ENCODE results near the gene RALGAPA1. TPM values are rescaled to one million over a fixed set of nuclear protein-coding genes. Genes with fewer than 3 reads are reported as not detected.

RALGAPA1 gene
- total and polyA plus RNA-seq, 2 donors (not counting 1 experiment from before 2014, with no cell fraction given) = 17.3 to 94.0 TPM

DNA sequence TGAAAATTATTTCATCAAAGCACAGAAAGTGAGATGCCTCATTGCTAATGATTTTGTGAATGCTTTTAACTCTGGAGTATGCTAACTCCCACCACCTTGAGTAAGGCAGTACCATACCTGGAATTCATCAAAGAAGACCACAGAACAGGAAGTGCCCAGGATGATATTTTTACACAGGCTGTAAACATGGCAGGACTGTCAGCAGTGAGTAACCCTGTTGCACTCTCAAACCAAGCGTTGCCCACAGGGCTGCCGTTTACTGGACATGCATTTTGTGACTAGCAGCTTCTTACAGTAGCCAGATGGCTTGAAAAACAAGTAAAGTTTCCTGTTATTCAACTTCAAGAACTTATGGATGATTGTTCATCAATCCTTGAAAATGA, 42.4 kb downstream of the RALGAPA1 start:
- Histone ChIP-seq H3K4me1 (ENCODE audit: control insufficient read depth in 2 of 2, insufficient read depth in 2 of 2, low read length in 2 of 2) (no peaks in the 10 kb centered on the region), H3K27me3 (replicated peaks in 1 of 4; ENCODE audit: control extremely low read depth in 1 of 4, control insufficient read depth in 3 of 4, insufficient read depth in 4 of 4, low read length in 3 of 4) (no peaks in the 10 kb centered on the region), H4K20me1 (ENCODE audit: control insufficient read depth, insufficient read depth, low read length, poor library complexity, severe bottlenecking) (no peaks in the 10 kb centered on the region), H3K79me2 (ENCODE audit: control insufficient read depth, insufficient read depth, low read length) (no peaks in the 10 kb centered on the region), H3K9ac (ENCODE audit: low read length) (no peak overlapping the region), H3K4me2 (replicated peaks; ENCODE audit: low read depth, low read length, poor library complexity, severe bottlenecking) (no peak overlapping the region), H3K4me3 (ENCODE audit: control extremely low read depth in 1 of 5, extremely low read depth in 1 of 5, insufficient read depth in 1 of 5, low read depth in 2 of 5, low read length in 4 of 5) (no peak overlapping the region), H3K27ac (ENCODE audit: low read length in 2 of 2) (no peak overlapping the region), H3K9me3 (ENCODE audit: control extremely low read depth in 1 of 3, control insufficient read depth in 2 of 3, insufficient read depth in 1 of 3, low read length in 2 of 3) (no peaks in the 10 kb centered on the region), H2AFZ (ENCODE audit: insufficient read depth, low read depth, low read length, poor library complexity, severe bottlenecking) (no peak overlapping the region), H3K36me3 (replicated peaks in 1 of 2; ENCODE audit: control extremely low read depth in 1 of 2, control insufficient read depth in 1 of 2, extremely low read depth in 1 of 2, insufficient read depth in 2 of 2, low read length in 1 of 2) (peaks cover 1 to 7% of the 10 kb centered on the region in 2 experiments)
- H3K4me1 Mint-ChIP-seq = no peaks in the 10 kb centered on the region
- no peak overlapping the region for H3K27ac Mint-ChIP-seq
- TF ChIP-seq, protein P1, sequence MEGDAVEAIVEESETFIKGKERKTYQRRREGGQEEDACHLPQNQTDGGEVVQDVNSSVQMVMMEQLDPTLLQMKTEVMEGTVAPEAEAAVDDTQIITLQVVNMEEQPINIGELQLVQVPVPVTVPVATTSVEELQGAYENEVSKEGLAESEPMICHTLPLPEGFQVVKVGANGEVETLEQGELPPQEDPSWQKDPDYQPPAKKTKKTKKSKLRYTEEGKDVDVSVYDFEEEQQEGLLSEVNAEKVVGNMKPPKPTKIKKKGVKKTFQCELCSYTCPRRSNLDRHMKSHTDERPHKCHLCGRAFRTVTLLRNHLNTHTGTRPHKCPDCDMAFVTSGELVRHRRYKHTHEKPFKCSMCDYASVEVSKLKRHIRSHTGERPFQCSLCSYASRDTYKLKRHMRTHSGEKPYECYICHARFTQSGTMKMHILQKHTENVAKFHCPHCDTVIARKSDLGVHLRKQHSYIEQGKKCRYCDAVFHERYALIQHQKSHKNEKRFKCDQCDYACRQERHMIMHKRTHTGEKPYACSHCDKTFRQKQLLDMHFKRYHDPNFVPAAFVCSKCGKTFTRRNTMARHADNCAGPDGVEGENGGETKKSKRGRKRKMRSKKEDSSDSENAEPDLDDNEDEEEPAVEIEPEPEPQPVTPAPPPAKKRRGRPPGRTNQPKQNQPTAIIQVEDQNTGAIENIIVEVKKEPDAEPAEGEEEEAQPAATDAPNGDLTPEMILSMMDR (IDR thresholded peaks at IDR 0.05) = no peak
- TF ChIP-seq EZH2 (IDR thresholded peaks at IDR 0.05; ENCODE audit: borderline replicate concordance, insufficient read depth, low read depth, low read length, poor library complexity, severe bottlenecking) = no peak
- intact Hi-C loops (cut with micrococcal nuclease) = no loop called here
- no peaks in the 10 kb centered on the region for H3K9me3 Mint-ChIP-seq (ENCODE audit: insufficient read depth)
- no peak overlapping the region for H3K4me3 Mint-ChIP-seq
- CTCF ChIA-PET = no interaction called here
- ATAC-seq (ENCODE audit: low read depth) = no peak
- no peaks in the 10 kb centered on the region for H3K27me3 Mint-ChIP-seq
- WGBS (ENCODE audit: insufficient coverage) = 70% methylated on average over 2 of the region's 2 CpGs
- no peak for DNase-seq
- POLR2A ChIA-PET = no interaction called here

DNA sequence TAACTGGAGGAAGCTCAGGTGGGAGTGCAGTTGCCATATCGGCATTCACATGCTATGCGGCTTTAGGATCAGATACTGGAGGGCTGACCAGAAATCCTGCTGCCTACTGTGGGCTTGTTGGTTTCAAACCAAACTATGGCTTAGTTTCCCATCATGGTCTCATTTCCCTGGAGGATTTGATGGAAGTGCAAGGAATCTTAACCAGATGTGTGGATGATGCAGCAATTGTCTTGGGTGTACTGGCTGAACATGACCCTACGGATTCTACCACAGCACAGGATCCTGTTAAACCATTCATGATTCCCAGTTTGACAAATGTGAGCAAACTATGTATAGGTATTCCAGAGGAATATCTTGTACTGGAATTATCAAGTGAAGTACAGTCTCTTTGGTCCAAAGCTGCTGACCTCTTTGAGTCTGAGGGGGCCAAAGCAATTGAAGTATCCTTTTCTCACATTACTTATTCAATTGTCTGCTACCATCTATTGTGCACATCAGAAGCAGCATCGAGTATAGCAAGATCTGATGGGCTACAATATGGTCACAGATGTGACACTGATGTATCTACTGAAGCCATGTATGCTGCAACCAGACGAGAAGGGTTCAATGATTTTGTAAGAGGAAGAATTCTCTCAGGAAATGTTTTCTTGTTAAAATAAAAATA, 42.9 kb downstream of the RALGAPA1 start:
- no peaks in the 10 kb centered on the region for H3K4me1 ChIP-seq (ENCODE audit: control insufficient read depth in 2 of 2, insufficient read depth in 2 of 2, low read length in 2 of 2)
- no peak overlapping the region for H3K4me3 Mint-ChIP-seq
- no peak overlapping the region for H3K27ac Mint-ChIP-seq
- H4K20me1 ChIP-seq (ENCODE audit: control insufficient read depth, insufficient read depth, low read length, poor library complexity, severe bottlenecking) = no peaks in the 10 kb centered on the region
- POLR2A ChIA-PET = no interaction called here
- TF ChIP-seq, protein P1 (IDR thresholded peaks at IDR 0.05) = no peak
- H3K27ac ChIP-seq (ENCODE audit: low read length in 2 of 2) = no peak overlapping the region
- 100% methylated on average over 3 of the region's 5 CpGs for WGBS (ENCODE audit: insufficient coverage)
- CTCF ChIA-PET = no interaction called here
- no peak overlapping the region for H3K9ac ChIP-seq (ENCODE audit: low read length)
- H3K27me3 ChIP-seq (replicated peaks in 1 of 4; ENCODE audit: control extremely low read depth in 1 of 4, control insufficient read depth in 3 of 4, insufficient read depth in 4 of 4, low read length in 3 of 4) = no peaks in the 10 kb centered on the region
- H3K36me3 ChIP-seq (replicated peaks in 1 of 2; ENCODE audit: control extremely low read depth in 1 of 2, control insufficient read depth in 1 of 2, extremely low read depth in 1 of 2, insufficient read depth in 2 of 2, low read length in 1 of 2) = peaks cover 1 to 8% of the 10 kb centered on the region in 2 experiments
- no peaks in the 10 kb centered on the region for H3K9me3 Mint-ChIP-seq (ENCODE audit: insufficient read depth)
- ATAC-seq (ENCODE audit: low read depth) (no peak), DNase-seq (no peak)
- H3K79me2 ChIP-seq (ENCODE audit: control insufficient read depth, insufficient read depth, low read length) = no peaks in the 10 kb centered on the region
- intact Hi-C loops (cut with micrococcal nuclease) = no loop called here
- no peaks in the 10 kb centered on the region for H3K27me3 Mint-ChIP-seq
- no peaks in the 10 kb centered on the region for H3K9me3 ChIP-seq (ENCODE audit: control extremely low read depth in 1 of 3, control insufficient read depth in 2 of 3, insufficient read depth in 1 of 3, low read length in 2 of 3)
- no peak overlapping the region for H3K4me2 ChIP-seq (replicated peaks; ENCODE audit: low read depth, low read length, poor library complexity, severe bottlenecking)
- no peak overlapping the region for H3K4me3 ChIP-seq (ENCODE audit: control extremely low read depth in 1 of 5, extremely low read depth in 1 of 5, insufficient read depth in 1 of 5, low read depth in 2 of 5, low read length in 4 of 5)
- H3K4me1 Mint-ChIP-seq = no peaks in the 10 kb centered on the region
- no peak overlapping the region for H2AFZ ChIP-seq (ENCODE audit: insufficient read depth, low read depth, low read length, poor library complexity, severe bottlenecking)
